NCI-H345 treated with DMSO at 0.1 percent for 48 hours (cell line): ENCODE data around the gene ASIC1.
"Not testable (repeated sequence)": the region's sequence is repeated elsewhere in the genome, so short reads cannot be mapped to it uniquely, and the experiment has no call there.

Experiments
- DNase-seq: peaks from one replicate; lab custom pipeline; 2025; ENCODE audit not compliant: unreplicated experiment; lab: John Stamatoyannopoulos, UW

ASIC1 gene

DNA sequence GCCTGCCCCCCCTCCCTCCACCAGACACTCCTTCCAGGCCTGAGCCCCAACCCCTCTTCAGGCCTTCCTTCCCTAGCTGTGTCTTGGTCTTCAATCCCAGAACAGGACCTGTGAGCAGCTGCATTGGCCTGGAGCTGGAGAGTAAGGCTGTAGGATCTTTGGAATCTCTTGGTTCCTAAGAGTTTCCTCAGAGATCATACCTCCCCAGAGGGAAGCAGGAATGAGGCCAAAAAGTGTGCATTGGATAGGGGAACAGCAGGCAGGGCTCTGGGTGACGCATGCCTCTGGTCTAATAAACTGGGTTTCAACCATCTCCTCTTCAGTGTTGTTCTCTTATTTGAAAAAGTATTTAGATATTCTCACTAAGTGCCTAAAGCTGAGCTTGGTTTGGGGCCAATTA lies 25.9 kb downstream of the ASIC1 start:
- no peak for DNase-seq

DNA sequence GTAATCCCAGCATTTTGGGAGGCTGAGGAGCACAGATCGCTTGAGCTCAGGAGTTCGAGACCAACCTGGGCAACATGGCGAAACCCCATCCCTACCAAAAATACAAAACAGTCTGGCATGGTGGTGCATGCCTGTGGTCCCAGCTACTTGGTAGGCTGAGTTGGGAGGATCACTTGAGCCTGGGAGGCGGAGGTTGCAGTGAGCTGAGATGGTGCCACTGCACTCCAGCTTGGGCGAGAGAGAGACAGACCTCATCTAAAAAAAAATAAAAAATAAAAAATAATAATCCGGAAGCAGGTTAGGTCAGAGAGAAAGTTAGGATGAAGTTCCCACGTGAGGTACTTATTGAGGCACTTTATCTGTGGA lies 27.0 kb downstream of the ASIC1 start:
- not testable (repeated sequence) for DNase-seq

- peak; percentile 19 for DNase-seq
Observed at GRCh38 chr12:50084775-50085614, 27.6 kb downstream of the ASIC1 start, which contains the start of gene SMARCD1. Gene SMARCD1 (plus strand): TSS chr12:50085342. CDS start chr12:50085370, 28 bp downstream.

- DNase-seq = no peak
Observed at GRCh38 chr12:50085615-50086072, 28.2 kb downstream of the ASIC1 start.

DNA sequence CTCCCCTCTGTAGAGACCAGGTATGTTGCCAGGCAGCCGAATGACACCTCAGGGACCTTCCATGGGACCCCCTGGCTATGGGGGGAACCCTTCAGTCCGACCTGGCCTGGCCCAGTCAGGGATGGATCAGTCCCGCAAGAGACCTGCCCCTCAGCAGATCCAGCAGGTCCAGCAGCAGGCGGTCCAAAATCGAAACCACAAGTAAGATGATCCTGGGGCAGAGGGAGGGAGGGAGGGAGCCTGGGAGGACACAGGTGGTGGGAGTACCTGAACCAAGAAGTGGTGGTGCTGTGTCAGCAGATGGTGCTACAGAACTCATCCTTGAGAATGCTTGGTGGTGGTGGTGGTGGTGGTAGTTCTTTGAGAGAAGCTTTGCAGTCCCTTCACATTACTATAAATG lies 28.8 kb downstream of the ASIC1 start:
- DNase-seq = no peak

DNA sequence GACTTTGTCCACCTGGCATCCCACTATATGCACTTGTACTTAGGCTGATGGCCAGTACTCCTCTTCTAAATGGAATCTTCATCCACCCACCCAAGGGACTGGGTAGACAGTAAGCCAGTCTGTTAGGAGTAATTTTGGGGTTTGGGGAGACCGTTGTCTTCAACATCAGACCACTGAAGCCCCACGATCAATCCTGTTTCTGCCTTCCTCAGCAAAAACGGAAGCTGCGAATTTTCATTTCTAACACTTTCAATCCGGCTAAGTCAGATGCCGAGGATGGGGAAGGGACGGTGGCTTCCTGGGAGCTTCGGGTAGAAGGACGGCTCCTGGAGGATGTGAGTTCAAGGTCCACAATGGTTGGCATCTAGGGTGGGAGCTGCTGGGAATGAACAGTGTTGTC lies 29.8 kb downstream of the ASIC1 start:
- no peak for DNase-seq

GRCh38 chr12:50087995-50088394 lies 30.6 kb downstream of the ASIC1 start:
- DNase-seq = no peak

DNA sequence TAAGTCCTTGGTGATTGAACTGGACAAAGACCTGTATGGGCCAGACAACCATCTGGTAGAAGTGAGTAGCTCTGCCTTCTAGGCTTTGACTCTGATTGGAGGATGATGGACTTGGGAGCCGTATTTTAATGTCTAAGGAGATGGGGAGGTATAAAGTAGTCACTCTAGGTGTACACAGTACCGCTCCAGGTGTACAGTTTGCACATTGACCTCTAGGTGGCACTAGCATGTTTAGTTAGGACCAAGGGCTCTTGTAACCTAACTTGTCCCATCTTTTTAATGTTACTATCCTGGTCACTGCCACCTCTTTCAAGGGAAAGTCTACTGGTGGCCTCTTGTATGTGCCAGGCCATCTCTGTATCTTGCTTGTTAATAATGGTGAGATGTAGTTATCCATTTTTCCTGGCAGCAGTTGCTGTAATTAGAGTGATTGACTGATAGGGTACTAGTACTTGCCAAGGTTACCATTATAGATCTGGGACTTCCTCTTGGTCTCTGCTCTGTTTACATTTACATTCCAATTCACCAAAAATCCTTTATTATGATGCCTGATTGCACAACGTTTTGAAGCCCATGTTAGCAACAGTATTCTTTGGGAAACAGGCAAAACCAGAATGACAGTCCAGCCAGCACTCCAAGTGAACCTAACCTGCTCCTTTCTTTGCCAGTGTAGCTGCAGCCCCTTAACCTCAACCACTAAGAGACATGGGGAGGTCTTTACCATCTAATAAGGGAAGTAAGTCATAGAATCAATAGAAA lies 31.4 kb downstream of the ASIC1 start:
- no peak for DNase-seq

- no peak for DNase-seq
Observed at GRCh38 chr12:50089730-50090129, 32.3 kb downstream of the ASIC1 start.

GRCh38 chr12:50090391-50090790 lies 33.0 kb downstream of the ASIC1 start:
- no peak for DNase-seq

GRCh38 chr12:50097952-50098351 lies 40.6 kb downstream of the ASIC1 start:
- DNase-seq = no peak

GRCh38 chr12:50099302-50100008 lies 42.1 kb downstream of the ASIC1 start:
- DNase-seq = no peak

GRCh38 chr12:50100561-50100960 lies 43.2 kb downstream of the ASIC1 start:
- DNase-seq = no peak

GRCh38 chr12:50101663-50102062 lies 44.3 kb downstream of the ASIC1 start:
- no peak for DNase-seq

DNA sequence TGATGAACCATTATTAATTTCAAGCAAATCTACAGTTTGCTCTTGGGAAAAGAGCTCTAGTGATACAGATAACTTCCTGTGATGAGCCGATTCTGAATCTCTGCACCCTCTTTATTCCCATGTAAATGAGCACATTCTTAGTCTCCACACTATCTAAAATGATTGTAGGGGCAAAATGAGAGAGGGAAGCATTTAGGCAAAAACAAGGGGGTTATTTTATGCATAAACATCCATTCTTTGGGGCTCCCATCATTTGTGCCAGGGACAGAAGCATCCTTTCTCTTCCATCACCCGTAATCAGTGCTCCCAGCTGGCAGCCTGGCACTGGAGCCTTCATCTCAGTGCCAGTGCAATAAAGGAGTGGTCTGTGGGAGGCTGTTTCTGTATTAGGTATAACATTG lies 44.7 kb downstream of the ASIC1 start:
- no peak for DNase-seq

GRCh38 chr12:50102646-50103309 lies 45.4 kb downstream of the ASIC1 start:
- no peak for DNase-seq

DNA sequence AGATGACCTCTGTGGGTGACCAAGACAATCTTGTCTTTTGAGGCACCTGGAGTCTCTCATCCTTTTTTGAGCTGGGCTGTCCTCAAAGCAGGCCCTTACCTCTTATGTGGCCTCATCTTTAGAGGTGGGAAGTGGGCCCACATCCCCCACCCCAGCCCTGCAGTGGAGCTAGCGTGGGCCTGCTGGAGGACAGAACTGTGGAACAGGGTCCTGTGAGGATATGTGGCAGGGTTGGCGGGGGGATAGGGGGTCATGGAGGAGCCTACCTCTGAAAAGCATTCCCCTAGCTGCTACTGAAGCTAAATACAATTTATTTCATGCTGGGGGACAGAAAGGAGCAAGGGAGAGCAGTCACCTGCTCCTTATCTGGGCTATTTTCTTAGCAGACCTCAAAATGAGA lies 46.0 kb downstream of the ASIC1 start:
- DNase-seq = no peak

DNA sequence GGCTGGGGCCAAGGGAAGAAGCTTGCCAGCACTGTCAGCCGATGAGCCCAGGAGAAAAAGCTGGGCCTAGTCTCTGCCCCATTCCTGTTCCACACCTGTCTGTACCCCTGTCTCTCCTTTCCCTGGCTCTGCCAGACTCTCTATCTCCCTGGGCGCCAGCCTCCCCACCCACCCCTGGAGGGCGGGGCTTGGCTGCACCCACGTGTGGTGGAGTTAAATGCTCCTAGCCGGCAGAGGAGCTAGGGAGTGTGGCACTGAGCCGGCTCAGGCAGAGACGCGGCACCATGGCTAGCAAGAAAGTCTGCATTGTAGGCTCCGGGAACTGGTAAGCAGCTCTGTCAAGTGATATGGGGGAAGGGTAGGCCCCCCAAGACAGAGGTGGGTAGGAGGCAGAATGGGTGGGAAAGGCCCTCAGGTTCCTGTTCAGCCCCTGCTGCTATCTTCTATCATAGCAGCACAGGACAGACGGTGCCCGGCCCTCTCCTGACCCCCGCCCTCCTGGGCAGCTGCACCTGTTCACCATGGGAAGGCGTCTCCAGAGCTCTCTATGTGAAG lies 46.4 kb downstream of the ASIC1 start, which contains the start of gene GPD1:
GPD1 (plus strand) TSS at position 242 of the 555 bp plus-strand sequence; CDS start at position 285, 43 bp downstream.
- DNase-seq = peak; percentile 4

GRCh38 chr12:50104417-50105366 lies 47.3 kb downstream of the ASIC1 start:
- no peak for DNase-seq
